TTC549 (cell line): Measurements from ENCODE around the gene GSK3B.
"Not testable (repeated sequence)": the region's sequence is repeated elsewhere in the genome, so short reads cannot be mapped to it uniquely, and the experiment has no call there.

Experiments
- FAIRE-seq: peaks from 2 replicates; lab custom pipeline; 2012; peaks lifted over from hg19 to GRCh38; lab: Jason Lieb, UNC

Gene GSK3B

DNA sequence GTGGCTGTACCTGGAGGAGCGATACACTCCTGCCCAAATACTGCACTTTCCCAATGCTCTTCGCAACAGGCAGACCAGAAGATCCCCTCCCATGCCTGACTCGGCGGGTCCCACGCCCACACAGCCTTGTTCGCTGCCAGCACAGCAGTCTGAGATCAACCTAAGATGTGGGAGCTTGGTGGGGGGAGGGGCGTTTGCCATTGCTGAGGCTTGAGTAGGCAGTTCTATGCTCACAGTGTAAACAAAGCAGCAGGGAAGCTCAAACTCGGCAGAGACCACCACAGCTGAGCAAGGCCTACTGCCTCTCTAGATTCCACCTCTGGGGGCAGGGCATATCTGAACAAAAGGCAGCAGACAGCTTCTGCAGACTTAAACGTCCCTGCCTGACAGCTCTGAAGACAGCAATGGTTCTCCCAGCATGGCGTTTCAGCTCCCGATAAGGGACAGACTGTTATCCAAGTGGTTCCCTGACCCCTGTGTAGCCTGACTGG lies 90.2 kb downstream of the GSK3B start:
- not testable (repeated sequence) for FAIRE-seq

DNA sequence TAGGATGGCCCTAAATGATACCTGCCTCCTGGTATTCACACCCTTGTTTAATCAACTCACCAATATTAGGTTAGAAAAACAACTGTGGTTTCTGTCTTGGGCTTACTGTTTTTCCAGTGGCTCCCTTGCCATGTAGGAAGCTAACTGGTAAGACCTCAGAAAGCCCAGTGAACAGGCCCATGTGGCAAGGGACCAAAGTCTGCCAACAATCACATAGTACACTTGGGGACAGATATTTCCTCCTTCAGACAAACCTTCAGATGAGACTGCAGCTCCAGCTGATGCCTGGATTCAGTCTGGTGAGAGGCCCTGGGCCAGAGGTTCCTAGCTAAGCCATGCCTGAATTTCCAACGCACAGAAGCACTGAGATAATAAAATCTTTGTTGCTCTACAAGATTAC lies 96.1 kb downstream of the GSK3B start:
- no peak for FAIRE-seq

DNA sequence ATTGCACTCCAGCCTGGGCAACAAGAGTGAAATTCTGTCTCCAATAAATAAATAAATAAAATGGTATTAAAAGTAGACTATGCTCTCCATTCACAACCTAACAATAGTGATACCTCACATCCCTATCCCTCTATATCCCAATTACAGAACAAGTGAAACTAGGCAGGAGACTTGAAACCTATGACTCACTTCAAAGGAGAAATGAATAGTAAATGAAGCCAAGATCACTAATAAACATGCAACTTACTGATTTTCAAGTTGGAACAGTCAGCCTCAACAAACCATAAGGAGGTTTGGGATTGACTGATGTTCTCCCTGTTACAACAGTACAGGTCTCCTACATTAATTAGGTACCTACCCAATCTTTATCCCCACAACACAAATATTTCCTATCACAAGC lies 103.4 kb downstream of the GSK3B start:
- no peak for FAIRE-seq

DNA sequence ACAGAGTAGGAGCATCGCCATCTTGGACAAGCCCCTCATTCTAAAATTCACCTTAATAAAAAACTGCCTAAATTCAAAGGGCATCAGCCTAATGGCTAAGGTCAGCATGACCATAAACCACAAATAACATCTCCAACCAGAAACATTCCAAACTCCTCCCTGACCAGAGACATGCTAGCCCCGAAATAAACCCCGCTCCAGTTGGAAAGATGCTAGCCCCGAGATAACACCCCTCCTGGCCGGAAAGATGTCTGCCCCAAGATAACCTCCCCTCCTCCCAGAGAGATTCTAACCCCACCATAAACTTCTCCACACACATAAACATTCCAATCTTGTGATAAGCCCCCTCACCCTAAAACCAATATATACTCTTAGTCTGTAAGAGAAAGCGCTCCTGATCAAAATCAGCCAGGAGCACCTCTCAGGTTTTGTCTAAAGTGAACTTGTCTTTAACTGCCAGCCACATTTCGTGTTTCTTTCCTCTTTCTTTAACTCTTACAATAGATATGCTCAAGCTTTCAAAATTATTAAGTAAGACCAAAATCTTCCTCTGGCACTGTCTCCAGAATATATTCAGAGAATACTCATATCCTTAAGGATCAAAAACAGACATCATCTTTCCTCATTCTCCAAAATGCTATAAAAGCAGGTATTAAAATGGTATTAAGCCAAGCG lies 104.1 kb downstream of the GSK3B start:
- no peak for FAIRE-seq

- FAIRE-seq, result not testable (repeated sequence)
Observed at GRCh38 chr3:119986812-119987211, 107.4 kb downstream of the GSK3B start.

- FAIRE-seq, result no peak
Observed at GRCh38 chr3:119981386-119981785, 112.9 kb downstream of the GSK3B start.

DNA sequence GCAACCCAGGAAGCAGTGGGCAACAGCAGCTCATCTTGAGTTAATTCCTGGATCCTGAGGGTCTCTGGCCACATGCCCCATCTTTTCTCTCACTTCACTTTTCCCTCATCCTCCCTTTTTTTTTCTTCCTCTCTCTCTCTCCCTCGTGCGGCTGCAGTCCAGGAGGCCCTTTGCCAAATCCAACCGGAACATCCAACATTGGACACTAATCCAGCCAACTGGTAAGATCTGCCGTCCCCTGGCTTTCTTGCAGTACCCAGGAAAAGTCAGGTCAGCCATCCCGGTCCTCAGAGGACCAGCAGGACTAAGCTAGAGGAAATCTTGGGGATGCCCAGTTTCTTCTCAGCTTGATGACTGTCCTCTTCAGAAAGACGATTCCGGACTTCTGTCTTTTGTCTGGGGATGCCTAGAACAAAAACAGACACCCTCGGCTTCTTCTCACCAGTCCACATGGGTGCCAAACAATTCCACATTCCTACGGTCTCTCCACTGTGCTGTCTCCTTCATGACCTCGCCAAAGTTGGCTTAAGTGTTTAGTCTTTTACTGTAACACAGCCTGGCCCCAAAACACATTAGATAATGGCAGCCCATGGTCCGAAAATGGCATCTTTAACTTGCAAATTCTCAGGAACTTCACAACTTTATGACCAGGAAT lies 115.6 kb downstream of the GSK3B start:
- no peak for FAIRE-seq

GRCh38 chr3:119977353-119977752 lies 116.9 kb downstream of the GSK3B start:
- no peak for FAIRE-seq

DNA sequence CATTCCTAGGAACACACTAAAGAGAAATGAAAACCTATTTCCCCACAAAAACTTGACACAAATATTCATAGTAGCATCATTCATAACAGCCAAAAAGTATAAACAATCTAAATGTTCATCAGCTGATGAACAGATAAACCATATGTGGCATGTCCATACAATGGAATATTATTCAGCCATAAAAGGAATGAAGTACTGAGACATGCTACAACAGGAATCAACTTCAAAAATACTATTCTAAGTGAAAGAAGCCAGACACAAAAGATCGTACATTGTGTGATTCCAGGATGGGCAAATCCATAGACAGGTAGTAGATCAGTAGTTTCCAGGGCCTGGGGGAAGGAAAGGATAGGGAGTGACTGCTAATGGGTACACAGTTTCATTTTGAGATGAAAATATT lies 118.0 kb downstream of the GSK3B start:
- no peak for FAIRE-seq

DNA sequence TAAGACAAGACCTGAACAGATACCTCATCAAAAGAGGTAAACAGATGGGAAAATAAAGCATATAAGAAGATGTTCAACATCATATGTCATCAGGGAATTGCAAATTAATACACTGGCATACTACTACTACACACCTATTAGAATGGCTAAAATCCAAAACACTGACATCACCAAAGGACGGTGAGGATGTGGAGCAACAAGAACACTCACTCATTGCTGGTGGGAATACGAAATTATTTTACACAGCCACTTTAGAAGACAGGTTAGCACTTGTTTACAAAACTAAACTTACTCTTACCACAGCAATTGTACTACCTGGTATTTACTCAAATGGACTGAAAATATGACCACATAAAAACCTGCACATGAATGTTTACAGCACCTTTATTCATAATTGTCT lies 119.6 kb downstream of the GSK3B start:
- no peak for FAIRE-seq

DNA sequence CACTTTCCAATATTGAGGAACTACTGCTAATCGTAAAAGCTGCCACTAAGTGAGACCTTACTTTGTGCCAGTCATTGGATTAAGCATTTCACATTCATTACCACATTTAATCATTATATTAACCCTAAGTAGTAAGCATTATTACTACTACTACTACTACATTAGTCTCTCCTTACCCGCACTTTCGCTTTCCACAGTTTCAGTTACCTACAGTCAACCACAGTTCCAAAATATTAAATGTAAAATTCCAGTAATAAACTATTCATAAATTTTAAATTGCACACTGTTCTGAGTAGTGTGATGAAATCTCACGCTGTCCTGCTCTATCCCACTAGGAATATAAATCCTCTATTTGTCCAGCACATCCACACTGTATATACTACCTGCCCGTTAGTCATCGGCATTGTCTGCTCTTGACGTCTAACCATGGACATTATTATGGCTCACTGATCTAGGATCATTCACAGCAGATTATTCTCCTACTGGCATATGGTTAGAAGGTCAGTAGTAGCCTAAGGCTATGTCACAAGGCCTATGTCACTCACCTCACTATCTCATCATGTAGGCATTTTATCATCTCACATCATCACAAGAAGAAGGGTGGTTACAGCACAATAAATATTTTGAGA lies 121.1 kb downstream of the GSK3B start:
- no peak for FAIRE-seq

DNA sequence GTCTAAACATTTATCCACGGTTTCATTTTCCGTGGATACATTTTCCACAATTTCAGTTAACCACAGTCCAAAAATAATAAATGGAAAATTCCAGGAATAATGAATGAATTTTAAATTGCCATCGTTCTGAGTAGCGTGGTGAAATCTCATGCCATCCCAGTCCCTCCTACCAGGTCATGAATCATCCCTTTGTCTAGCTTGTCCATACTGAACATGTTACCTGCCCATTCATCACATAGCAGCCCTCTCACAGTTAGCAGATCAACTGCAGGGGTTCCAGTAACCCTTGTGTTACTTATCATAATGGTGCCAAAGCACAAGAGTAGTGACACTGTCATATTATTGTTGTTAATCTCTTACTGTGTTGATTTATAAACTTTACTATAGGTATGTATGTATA lies 124.5 kb downstream of the GSK3B start:
- no peak for FAIRE-seq

- FAIRE-seq, result no peak
Observed at GRCh38 chr3:119967353-119968006, 126.8 kb downstream of the GSK3B start.

DNA sequence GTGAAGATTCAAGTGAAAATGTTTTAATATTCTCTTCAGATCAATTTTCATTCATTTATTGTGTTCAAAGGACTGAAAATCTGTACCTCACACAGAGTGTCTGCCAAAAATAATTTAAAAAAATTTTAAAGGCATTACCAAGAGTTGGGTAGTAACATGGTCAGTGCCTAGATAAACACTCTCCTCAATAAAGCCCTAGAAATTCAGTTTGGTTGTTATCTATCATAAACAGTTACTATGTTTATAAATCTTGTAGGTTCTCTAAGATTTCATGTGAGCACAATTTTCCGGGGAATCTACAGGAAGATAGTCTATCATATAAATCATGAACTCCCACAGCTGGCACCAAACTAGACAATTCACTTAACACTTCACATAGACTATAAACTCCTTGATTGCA lies 128.6 kb downstream of the GSK3B start:
- FAIRE-seq, result no peak

DNA sequence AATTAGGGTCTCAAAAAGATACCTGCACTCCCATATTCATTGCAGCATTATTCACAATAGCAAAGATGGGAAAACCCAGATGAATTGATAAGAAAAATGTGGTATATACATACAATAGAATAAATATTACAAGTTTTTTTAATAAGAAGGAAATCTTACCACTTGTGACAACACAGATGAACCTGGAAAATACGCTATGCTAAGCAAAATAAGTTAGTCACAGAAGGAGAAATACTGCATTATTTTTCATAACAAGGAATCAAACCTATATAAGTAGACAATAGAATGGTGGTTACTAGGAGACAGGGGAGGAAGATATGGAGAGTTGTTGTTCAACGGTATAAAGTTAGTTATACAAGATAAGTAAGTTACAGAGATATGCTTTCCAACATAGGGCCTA lies 130.0 kb downstream of the GSK3B start:
- FAIRE-seq, result no peak

DNA sequence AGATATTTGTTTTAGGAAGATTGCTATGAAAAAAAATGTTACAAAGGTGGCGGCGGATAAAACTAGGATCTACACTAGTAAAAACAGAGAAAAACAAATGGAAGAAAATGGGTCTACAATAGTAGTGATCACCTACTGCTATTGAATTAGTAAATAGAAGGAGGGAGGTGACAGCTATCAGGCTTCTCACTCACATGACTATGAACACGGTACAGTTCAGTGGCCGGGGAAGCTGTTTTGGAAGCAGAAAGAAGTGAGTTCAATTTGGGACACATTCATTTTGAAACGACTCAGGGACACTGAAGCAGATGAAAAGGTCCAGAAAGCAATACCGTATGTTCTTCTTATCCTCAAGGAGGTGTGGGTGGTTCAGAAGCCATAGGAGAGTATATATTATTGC lies 138.3 kb downstream of the GSK3B start:
- FAIRE-seq, result no peak

GRCh38 chr3:119950666-119951325 lies 143.5 kb downstream of the GSK3B start:
- FAIRE-seq, result no peak

- no peak for FAIRE-seq
Observed at GRCh38 chr3:119945291-119945690, 149.0 kb downstream of the GSK3B start.

DNA sequence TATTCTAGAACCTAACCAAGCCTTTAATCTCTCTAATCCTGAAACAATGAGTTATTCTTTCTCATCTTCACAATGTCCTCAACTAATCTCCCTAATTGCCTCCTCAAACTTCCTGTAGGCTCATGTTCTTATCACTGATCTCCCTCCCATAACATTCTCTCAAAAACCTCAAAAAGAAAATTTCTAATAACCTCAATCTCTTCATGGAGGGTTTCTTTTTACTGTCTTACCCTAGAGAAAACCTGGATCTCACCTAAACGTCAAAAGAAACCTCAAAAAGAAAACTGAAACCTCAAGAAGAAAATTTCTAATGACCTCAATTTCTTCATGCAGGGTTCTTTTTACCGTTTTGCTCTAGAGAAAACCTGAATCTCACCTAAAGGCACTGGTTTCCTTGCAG lies 150.2 kb downstream of the GSK3B start:
- no peak for FAIRE-seq

GRCh38 chr3:119939077-119939476 lies 155.2 kb downstream of the GSK3B start:
- no peak for FAIRE-seq

DNA sequence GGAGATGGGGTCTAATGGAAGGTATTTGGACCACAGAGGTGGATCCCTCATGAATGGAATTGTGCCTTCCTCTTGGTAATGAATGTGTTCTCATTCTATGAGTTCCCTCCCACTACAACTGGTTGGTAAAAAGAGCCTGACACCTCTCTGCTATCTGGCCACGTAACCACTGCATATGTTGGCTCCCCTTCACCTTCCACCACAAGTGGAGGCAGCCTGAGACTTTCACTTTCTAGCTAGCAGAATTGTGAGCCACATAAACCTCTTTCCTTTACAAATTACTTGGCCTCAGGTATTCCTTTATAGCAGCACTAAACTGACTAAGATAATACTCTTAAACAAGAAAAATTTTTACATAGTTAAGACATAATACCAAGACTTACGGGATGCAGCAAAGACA lies 157.0 kb downstream of the GSK3B start:
- no peak for FAIRE-seq

DNA sequence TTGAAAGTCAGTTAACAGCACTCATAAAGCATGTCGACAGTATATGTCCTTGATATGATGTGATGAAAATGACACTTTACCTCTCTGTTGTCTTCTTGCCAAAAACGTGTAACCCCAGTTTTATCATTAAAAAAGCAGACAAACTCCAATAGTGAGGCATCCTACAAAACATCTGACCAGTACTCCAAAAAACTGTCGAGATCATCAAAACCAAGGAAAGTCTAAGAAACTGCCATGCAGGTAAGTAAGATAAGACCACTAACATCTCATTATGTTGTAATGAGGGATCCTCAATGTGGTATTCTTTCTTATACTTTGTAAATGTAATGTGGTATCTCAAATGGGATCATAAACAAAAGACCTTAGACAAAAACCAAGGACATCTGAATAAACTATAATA lies 160.0 kb downstream of the GSK3B start:
- no peak for FAIRE-seq

DNA sequence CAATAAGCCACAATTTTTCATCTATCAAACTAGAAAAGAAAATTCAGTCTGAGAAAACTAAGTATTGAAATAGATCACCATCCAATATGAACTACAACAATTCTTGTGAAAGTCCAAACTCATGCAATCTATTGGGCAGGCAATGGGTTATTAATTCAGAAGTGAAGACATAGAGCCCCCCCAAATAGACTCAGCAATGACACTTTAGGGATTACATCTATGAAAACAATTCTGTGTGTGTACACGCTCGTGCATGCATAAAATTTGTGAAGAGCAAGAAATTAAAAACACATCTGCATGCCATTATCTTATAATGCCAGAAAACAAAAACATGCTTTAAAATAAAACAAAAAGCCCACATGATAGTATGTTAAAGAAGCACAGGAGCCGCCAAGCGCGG lies 161.0 kb downstream of the GSK3B start:
- FAIRE-seq, result no peak
